Mucosa of descending colon (tissue), 3 donors: ENCODE data around the gene RRAD. TPM values are rescaled to one million over a fixed set of nuclear protein-coding genes. Genes with fewer than 3 reads are reported as not detected.
A peak's percentile ranks its signal among the peaks of the same experiment; 100 is the strongest.

ENCODE experiments used
- ATAC-seq: fragments of 200-7000 bp; cut with Tn5 transposase; one replicate; pipeline ENCODE4 v1.9.1; 2020; ENCODE audit warnings: mild to moderate bottlenecking, moderate library complexity
- DNase-seq, 3 donors: peaks; one replicate each; pipeline ENCODE4 v3.0.0-alpha.2; 2020
- H3K36me3 ChIP-seq: fragments of 200-600 bp; one replicate; pipeline ENCODE4 v1.8.0; 2021; ENCODE audit warnings: low read depth, mild to moderate bottlenecking
- H3K4me1 ChIP-seq: fragments of 200-600 bp; one replicate; pipeline ENCODE4 v1.8.0; 2021; ENCODE audit warnings: low read depth, mild to moderate bottlenecking
- H3K4me3 ChIP-seq: fragments of 200-600 bp; one replicate; pipeline ENCODE4 v1.8.0; 2021; ENCODE audit warnings: mild to moderate bottlenecking
- H3K9me3 ChIP-seq: fragments of 200-600 bp; one replicate; pipeline ENCODE4 v1.8.0; 2021; ENCODE audit warnings: mild to moderate bottlenecking
- intact Hi-C, 2 donors: fragments of 100-400 bp; cut with DNase I in 1 of 2; cut with micrococcal nuclease in 1 of 2; formaldehyde crosslinking; loops; one replicate each; pipeline versions ENCODE4 v1.11.0 to v1.11.1; 2022; cut with DNase I, micrococcal nuclease
- total RNA-seq, 3 donors: library from RNA; stranded (reverse); fragmentation: NEBNext Ultra II Directional in 2 of 3; extraction: Animal tissue kit (Norgen Biotek cat#: 25700) in 2 of 3; gene quantifications; one replicate each; pipeline versions ENCODE4 v1.2.1 to v1.2.4, GENCODE V29; 2021 to 2023
- TF ChIP-seq, protein P1 (sequence below): fragments of 200-600 bp; IDR thresholded peaks from one replicate; pipeline ENCODE4 v1.8.0; 2022; ENCODE audit warnings: antibody characterized with exemption, mild to moderate bottlenecking
- donor health status: DM: no; HTN: no; CAD: no; lungs with moderate emphysema.
- donor health status: DM: no; HTN: no; CAD: no.
- donor health status: DM: no; HTN: yes; CAD: no.

RRAD gene
- total RNA-seq, 3 donors from 2014 or later, result 1.3 to 11.6 (median 1.3) TPM

DNA sequence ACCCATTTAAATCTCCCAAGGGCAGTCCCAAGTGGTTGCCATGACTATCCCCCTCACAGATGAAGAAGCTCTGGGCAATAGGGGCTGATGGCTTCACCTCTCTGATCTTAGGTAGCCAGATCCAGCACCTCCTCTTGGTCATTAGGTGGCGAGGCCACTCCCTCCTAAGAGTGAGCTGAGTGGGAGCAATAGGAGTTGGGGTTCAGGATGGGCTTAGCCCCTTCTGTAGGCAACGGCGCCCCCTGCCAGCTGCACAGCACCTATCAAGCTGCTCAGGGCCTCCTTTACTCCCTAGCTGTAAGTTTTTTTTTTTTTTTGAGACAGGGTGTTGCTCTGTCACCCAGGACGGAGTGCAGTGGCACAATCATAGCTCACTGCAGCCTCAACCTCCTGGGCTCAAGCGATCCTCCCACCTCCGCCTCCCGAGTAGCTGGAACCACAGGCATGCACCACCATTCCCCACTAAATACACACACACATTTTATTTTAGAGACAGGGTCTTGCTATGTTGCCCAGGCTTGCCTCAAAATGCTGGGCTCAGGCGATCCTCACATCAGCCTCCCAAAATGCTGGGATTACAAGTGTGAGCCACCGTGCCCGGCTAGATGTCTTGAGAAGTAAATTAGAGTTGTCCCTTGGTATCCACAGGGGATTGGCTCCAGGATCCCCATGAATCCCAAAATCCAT is 3.5 kb upstream of the RRAD start:
- peak; percentile 10 for ATAC-seq
- TF ChIP-seq, protein P1, sequence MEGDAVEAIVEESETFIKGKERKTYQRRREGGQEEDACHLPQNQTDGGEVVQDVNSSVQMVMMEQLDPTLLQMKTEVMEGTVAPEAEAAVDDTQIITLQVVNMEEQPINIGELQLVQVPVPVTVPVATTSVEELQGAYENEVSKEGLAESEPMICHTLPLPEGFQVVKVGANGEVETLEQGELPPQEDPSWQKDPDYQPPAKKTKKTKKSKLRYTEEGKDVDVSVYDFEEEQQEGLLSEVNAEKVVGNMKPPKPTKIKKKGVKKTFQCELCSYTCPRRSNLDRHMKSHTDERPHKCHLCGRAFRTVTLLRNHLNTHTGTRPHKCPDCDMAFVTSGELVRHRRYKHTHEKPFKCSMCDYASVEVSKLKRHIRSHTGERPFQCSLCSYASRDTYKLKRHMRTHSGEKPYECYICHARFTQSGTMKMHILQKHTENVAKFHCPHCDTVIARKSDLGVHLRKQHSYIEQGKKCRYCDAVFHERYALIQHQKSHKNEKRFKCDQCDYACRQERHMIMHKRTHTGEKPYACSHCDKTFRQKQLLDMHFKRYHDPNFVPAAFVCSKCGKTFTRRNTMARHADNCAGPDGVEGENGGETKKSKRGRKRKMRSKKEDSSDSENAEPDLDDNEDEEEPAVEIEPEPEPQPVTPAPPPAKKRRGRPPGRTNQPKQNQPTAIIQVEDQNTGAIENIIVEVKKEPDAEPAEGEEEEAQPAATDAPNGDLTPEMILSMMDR, result no peak
- DNase-seq, result peak in 1 of 3 donors; percentile 53
- Histone ChIP-seq H3K9me3 (no peaks in the 10 kb centered on the region), H3K4me3 (no peak overlapping the region), H3K4me1 (peaks cover 21% of the 10 kb centered on the region), H3K36me3 (no peaks in the 10 kb centered on the region)
- intact Hi-C loops, result loop anchor here in 1 of 2 donors (5.0 kb wide), 1 partner anchor 37 kb away; no protein-coding TSS in a partner anchor

DNA sequence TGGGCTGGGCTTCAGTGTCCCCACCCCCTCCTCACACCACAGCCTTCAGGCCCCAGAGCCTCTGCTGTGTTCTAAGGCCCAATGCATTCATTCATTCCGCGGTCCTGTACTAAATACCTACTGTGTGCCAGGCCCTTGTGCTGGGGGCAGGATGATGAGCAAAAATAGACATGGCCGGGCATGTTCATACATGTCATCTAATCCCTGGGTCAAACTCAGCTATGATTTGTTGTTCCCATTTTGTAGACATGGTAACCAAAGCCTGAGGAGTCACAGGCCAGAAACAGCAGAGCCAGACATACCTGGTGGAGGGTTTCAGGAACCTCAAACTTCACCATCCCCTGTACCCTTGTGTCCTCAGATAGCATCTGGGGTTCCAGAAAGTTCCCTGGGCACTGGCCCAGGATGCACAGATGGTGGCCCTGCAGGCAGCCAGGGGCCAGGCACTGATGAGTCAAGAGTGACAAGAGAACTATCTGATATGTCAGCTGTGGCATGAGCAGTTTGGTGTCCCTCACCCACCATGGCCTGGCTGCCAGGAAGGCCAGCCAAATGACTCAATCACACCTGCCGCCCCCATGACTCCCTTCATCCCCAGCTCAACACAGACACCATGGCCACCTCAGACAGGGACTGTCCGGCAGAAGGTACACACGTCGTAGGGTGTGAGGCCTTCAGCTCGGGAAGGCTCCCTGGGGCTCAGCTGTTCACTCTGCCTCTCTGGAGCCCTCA is 2.7 kb upstream of the RRAD start:
- intact Hi-C loops, result loop anchor here in 1 of 2 donors (5.0 kb wide), 1 partner anchor 36 kb away; no protein-coding TSS in a partner anchor
- ATAC-seq (no peak), DNase-seq (no peak)
- no peaks in the 10 kb centered on the region for H3K36me3 ChIP-seq
- no peak overlapping the region for H3K4me3 ChIP-seq
- H3K4me1 ChIP-seq, result peaks cover 15% of the 10 kb centered on the region
- TF ChIP-seq, protein P1, result no peak
- H3K9me3 ChIP-seq, result no peaks in the 10 kb centered on the region

DNA sequence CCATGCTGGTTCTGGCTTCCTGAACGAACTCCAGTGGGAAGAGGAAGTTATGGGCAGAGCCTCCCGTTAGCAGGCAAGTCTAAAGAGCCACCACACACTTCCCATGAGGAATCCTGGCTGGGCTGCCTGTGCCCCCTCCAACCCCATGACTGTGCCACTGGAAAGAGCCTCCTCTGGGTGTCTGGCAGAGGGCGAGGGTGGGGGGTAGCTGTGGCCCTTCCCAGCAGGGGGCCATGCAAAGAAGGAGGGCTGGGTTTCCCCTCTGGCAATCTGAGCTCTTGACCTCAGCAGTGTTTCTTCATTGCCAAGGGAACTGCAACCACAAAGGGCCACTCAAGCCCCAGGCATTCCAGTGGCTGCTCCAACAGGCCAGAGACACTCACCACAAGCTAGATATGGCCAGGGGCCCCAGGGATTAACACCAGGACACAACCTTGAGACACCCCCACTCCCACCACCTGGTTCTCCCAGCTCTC is 1.7 kb upstream of the RRAD start:
- Histone ChIP-seq H3K4me1 (peaks cover 8% of the 10 kb centered on the region), H3K9me3 (no peaks in the 10 kb centered on the region), H3K36me3 (no peaks in the 10 kb centered on the region), H3K4me3 (no peak overlapping the region)
- intact Hi-C loops, result loop anchor here in 1 of 2 donors (5.0 kb wide), 1 partner anchor 35 kb away; no protein-coding TSS in a partner anchor
- TF ChIP-seq, protein P1, result no peak
- ATAC-seq (no peak), DNase-seq (no peak)

DNA sequence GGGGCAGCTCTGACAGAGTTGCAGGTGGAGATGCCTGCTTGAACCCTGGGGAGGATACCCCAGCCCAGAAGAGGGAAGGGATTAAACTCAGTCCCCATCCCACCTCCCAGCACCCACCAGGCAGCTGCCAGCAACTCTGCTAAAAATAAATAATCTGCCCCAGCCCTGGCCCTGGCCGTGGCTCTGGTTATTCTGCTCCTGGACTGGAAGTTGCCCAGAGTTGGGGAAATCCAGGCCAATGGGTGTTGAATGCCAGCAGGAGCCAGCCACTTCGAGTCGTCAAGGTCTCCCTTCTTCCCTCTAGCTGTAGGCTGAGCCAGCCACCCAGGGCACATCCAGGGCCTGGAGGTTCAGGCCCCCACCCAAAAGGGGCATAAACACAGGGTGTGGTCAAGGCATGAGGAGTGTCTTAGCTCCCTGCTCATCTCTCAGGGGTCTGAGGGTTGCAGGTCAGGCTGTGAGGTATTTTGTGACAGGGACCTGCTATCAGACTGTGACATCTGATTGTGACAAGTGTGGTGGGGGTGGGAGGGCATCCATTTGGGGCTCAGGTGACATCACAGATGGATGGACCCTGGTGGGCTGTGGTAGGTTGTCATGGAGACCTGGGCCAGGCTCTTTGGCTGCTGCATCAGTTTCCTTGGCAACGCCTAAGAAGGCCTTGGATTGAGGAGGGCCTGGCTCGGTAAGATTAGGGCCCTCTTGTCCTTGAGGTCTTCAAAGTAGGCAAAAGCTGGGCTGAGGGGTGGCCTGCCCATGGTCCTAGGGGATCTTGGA is 1.0 kb upstream of the RRAD start:
- no peak for DNase-seq
- Histone ChIP-seq H3K9me3 (no peaks in the 10 kb centered on the region), H3K4me3 (no peak overlapping the region), H3K36me3 (no peaks in the 10 kb centered on the region), H3K4me1 (peaks cover 8% of the 10 kb centered on the region)
- TF ChIP-seq, protein P1, result no peak
- intact Hi-C loops, result loop anchor here in 1 of 2 donors (5.0 kb wide), 1 partner anchor 34 kb away; no protein-coding TSS in a partner anchor
- no peak for ATAC-seq
